ENCODE measurements around the gene UNC5C. TPM values are rescaled to one million over a fixed set of nuclear protein-coding genes. Genes with fewer than 3 reads are reported as not detected.

Gene UNC5C
- total RNA-seq, 4 donors from 2014 or later = 0.98 to 2.3 (median 1.2) TPM

- H3K27ac ChIP-seq = no peak overlapping the region
Measured at GRCh38 chr4:95540227-95540626, 8.5 kb downstream of the UNC5C start.

GRCh38 chr4:95539106-95539505 lies 9.7 kb downstream of the UNC5C start:
- Histone ChIP-seq H3K27me3 (no peaks in the 10 kb centered on the region), H3K4me1 (no peaks in the 10 kb centered on the region), H3K9me3 (no peaks in the 10 kb centered on the region), H3K27ac (no peak overlapping the region), H3K36me3 (no peaks in the 10 kb centered on the region), H3K4me3 (no peak overlapping the region)
- WGBS = 51% methylated on average over 5 of the region's 5 CpGs
- no peak for TF ChIP-seq CTCF (IDR thresholded peaks at IDR 0.05)
- no peak for DNase-seq (ENCODE audit: low spot score in 2 of 2)

More at GRCh38 chr4:95540227-95540626, 8.5 kb downstream of the UNC5C start:
- Histone ChIP-seq H3K27me3 (no peaks in the 10 kb centered on the region), H3K36me3 (no peaks in the 10 kb centered on the region), H3K4me1 (no peaks in the 10 kb centered on the region), H3K4me3 (no peak overlapping the region), H3K9me3 (no peaks in the 10 kb centered on the region)
- TF ChIP-seq CTCF (IDR thresholded peaks at IDR 0.05) (no peak), POLR2A (IDR thresholded peaks at IDR 0.05) (no peak)
- no peak for DNase-seq (ENCODE audit: low spot score in 2 of 2)
- 46% methylated on average over 3 of the region's 3 CpGs for WGBS

- Histone ChIP-seq H3K4me1 (no peaks in the 10 kb centered on the region), H3K27ac (no peak overlapping the region), H3K9me3 (no peaks in the 10 kb centered on the region), H3K27me3 (no peaks in the 10 kb centered on the region), H3K36me3 (no peaks in the 10 kb centered on the region), H3K4me3 (no peak overlapping the region)
- 73% methylated on average over 3 of the region's 3 CpGs for WGBS
- TF ChIP-seq POLR2AphosphoS5 (IDR thresholded peaks at IDR 0.05) = no peak
- no peak for TF ChIP-seq CTCF (IDR thresholded peaks at IDR 0.05)
- no peak for TF ChIP-seq POLR2A (IDR thresholded peaks at IDR 0.05)
- no peak for TF ChIP-seq EP300 (IDR thresholded peaks at IDR 0.05)
- DNase-seq (ENCODE audit: low spot score in 2 of 2) = no peak
Measured at GRCh38 chr4:95537863-95538488, 10.8 kb downstream of the UNC5C start.

GRCh38 chr4:95537191-95537590 lies 11.6 kb downstream of the UNC5C start:
- H3K36me3 ChIP-seq = no peaks in the 10 kb centered on the region
- H3K4me3 ChIP-seq = no peak overlapping the region
- no peaks in the 10 kb centered on the region for H3K9me3 ChIP-seq
- TF ChIP-seq CTCF (IDR thresholded peaks at IDR 0.05) (no peak), EP300 (IDR thresholded peaks at IDR 0.05) (no peak), POLR2AphosphoS5 (IDR thresholded peaks at IDR 0.05) (no peak), POLR2A (IDR thresholded peaks at IDR 0.05) (no peak)
- 72% methylated on average over 8 of the region's 8 CpGs for WGBS
- no peak overlapping the region for H3K27ac ChIP-seq
- no peak for DNase-seq (ENCODE audit: low spot score in 2 of 2)
- no peaks in the 10 kb centered on the region for H3K27me3 ChIP-seq
- H3K4me1 ChIP-seq = no peaks in the 10 kb centered on the region

GRCh38 chr4:95536650-95537049 lies 12.1 kb downstream of the UNC5C start:
- H3K36me3 ChIP-seq = no peaks in the 10 kb centered on the region
- DNase-seq (ENCODE audit: low spot score in 2 of 2) = no peak
- no peaks in the 10 kb centered on the region for H3K9me3 ChIP-seq
- H3K4me1 ChIP-seq = no peaks in the 10 kb centered on the region
- no peak overlapping the region for H3K4me3 ChIP-seq
- no peak overlapping the region for H3K27ac ChIP-seq
- H3K27me3 ChIP-seq = no peaks in the 10 kb centered on the region
- TF ChIP-seq POLR2A (IDR thresholded peaks at IDR 0.05) = no peak
- TF ChIP-seq POLR2AphosphoS5 (IDR thresholded peaks at IDR 0.05) = no peak
- no peak for TF ChIP-seq EP300 (IDR thresholded peaks at IDR 0.05)
- no peak for TF ChIP-seq CTCF (IDR thresholded peaks at IDR 0.05)
- 89% methylated on average over 2 of the region's 2 CpGs for WGBS
